Osteocyte (in vitro differentiated cells): ENCODE data around the gene MAMLD1. TPM values are rescaled to one million over a fixed set of nuclear protein-coding genes. Genes with fewer than 3 reads are reported as not detected.

ENCODE experiments used
- DNase-seq: peaks from one replicate; pipeline ENCODE4 v3.0.0; 2021; ENCODE audit warnings: mixed read lengths; ENCODE audit not compliant: unreplicated experiment; ENCODE audit errors: extremely low spot score
- H3K27ac Mint-ChIP-seq: one replicate; pipeline ENCODE4 v1.8.0; 2021; ENCODE audit warnings: mild to moderate bottlenecking, mixed read lengths; ENCODE audit not compliant: unreplicated experiment
- H3K27me3 Mint-ChIP-seq: one replicate; pipeline ENCODE4 v1.8.0; 2021; ENCODE audit warnings: mixed read lengths; ENCODE audit not compliant: unreplicated experiment
- H3K36me3 Mint-ChIP-seq: one replicate; pipeline ENCODE4 v1.8.0; 2021; ENCODE audit warnings: mixed read lengths; ENCODE audit not compliant: unreplicated experiment
- H3K4me1 Mint-ChIP-seq: one replicate; pipeline ENCODE4 v1.8.0; 2021; ENCODE audit warnings: mixed read lengths; ENCODE audit not compliant: unreplicated experiment
- H3K4me3 Mint-ChIP-seq: one replicate; pipeline ENCODE4 v1.8.0; 2021; ENCODE audit warnings: mild to moderate bottlenecking, moderate library complexity, mixed read lengths; ENCODE audit not compliant: unreplicated experiment
- H3K9me3 Mint-ChIP-seq: one replicate; pipeline ENCODE4 v1.8.0; 2021; ENCODE audit warnings: mixed read lengths; ENCODE audit not compliant: unreplicated experiment
- total RNA-seq: library from RNA; stranded (reverse); gene quantifications from 2 replicates; pipeline ENCODE4 v1.2.1, GENCODE V29; 2021
- TF ChIP-seq, protein P1 (sequence below): fragments of 200-600 bp; sonication (generic); IDR thresholded peaks from 2 replicates; pipeline ENCODE4 v1.5.0; 2021; ENCODE audit warnings: antibody characterized with exemption, mild to moderate bottlenecking, moderate library complexity

The MAMLD1 gene
- total RNA-seq, 1 donor from 2014 or later = 13.2 TPM

DNA sequence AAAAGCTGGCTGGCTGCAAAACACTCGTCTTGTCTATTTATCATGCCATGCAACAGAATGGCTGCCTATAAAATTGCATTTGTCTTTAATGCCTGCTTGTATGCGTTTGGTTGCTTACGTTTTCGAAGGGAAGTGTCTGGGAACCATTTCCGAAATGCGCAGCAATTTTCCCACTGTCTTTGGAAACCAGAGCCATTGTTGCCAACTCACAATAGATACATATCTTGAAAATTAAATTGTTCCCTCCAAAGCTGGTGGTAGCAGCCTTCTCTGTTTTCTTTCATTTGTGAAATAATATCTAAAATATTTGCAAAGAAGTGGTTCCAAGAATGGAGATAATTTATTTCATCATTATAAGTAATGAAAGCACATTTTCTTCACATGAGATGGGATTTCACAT is 53.4 kb downstream of the MAMLD1 start:
- H3K4me3 Mint-ChIP-seq = no peak overlapping the region
- H3K27ac Mint-ChIP-seq = no peak overlapping the region
- H3K36me3 Mint-ChIP-seq = no peaks in the 10 kb centered on the region
- no peaks in the 10 kb centered on the region for H3K27me3 Mint-ChIP-seq
- H3K9me3 Mint-ChIP-seq = no peaks in the 10 kb centered on the region
- DNase-seq = no peak
- TF ChIP-seq, protein P1, sequence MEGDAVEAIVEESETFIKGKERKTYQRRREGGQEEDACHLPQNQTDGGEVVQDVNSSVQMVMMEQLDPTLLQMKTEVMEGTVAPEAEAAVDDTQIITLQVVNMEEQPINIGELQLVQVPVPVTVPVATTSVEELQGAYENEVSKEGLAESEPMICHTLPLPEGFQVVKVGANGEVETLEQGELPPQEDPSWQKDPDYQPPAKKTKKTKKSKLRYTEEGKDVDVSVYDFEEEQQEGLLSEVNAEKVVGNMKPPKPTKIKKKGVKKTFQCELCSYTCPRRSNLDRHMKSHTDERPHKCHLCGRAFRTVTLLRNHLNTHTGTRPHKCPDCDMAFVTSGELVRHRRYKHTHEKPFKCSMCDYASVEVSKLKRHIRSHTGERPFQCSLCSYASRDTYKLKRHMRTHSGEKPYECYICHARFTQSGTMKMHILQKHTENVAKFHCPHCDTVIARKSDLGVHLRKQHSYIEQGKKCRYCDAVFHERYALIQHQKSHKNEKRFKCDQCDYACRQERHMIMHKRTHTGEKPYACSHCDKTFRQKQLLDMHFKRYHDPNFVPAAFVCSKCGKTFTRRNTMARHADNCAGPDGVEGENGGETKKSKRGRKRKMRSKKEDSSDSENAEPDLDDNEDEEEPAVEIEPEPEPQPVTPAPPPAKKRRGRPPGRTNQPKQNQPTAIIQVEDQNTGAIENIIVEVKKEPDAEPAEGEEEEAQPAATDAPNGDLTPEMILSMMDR = no peak
- H3K4me1 Mint-ChIP-seq = peaks cover 3% of the 10 kb centered on the region

DNA sequence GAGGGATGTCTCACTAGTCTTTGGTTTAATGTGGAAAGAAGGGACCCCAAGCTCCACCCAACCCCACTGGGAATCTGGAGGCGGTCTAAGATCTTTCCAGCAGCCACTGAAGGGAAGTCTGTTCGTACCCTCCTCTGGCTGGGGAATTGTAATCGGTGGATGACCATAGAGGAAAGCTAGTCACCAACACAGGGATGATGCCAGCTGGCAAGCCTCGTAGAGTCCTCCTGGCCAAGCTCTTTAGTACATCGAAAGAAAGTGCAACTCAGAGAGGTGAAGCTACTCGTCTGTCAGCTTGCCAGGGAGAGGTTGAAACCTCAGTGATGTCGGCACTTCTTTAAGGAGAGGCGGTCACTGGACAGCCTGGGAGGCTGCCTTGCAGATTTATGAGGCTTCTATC is 58.7 kb downstream of the MAMLD1 start:
- Mint-ChIP-seq H3K27me3 (no peaks in the 10 kb centered on the region), H3K9me3 (peaks cover 8% of the 10 kb centered on the region), H3K4me3 (no peak overlapping the region), H3K27ac (no peak overlapping the region), H3K36me3 (no peaks in the 10 kb centered on the region), H3K4me1 (peaks cover 3% of the 10 kb centered on the region)
- TF ChIP-seq, protein P1 = no peak
- no peak for DNase-seq

DNA sequence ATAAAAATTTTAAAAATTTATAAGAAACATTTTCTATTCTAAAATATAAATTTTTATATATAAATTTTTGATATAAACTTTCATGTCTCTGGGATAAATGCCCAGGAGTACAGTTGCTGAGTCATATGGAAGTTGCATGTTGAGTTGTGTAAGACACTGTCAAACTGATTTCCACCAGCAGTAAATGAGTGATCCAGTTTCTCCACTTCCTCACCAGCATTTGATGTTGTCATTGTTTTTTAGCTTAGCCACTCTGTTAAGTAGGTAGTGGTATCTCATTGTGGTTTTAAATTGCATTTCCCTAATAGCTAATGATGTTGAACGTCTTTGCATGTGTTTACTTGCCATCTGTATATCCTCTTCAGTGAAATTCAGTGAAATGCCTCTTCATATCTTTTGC is 66.5 kb downstream of the MAMLD1 start:
- no peak overlapping the region for H3K4me3 Mint-ChIP-seq
- H3K27me3 Mint-ChIP-seq = no peaks in the 10 kb centered on the region
- peaks cover 36% of the 10 kb centered on the region for H3K9me3 Mint-ChIP-seq
- H3K27ac Mint-ChIP-seq = no peak overlapping the region
- H3K4me1 Mint-ChIP-seq = no peaks in the 10 kb centered on the region
- no peak for DNase-seq
- TF ChIP-seq, protein P1 = no peak
- H3K36me3 Mint-ChIP-seq = no peaks in the 10 kb centered on the region

DNA sequence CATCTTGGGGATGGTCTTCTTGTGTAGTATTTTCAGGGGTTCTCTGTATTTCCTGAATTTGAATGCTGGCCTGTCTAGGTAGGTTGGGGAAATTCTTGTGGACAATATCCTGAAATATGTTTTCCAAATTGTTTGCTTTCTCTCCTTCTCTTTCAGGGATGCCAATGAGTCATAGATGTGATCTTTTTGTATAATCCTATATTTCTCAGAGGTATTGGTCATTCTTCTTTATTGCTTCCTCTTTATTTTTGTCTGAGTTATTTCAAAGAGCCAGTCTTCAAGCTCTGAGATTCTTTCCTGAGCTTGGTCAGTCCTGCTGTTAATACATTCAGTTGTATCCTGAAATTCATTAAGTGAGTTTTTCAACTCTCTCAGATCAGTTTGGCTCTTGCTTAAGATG is 73.1 kb downstream of the MAMLD1 start:
- Mint-ChIP-seq H3K36me3 (peaks cover 4% of the 10 kb centered on the region), H3K27ac (no peak overlapping the region), H3K4me1 (peaks cover 11% of the 10 kb centered on the region), H3K4me3 (no peak overlapping the region), H3K27me3 (no peaks in the 10 kb centered on the region), H3K9me3 (peaks cover 33% of the 10 kb centered on the region)
- TF ChIP-seq, protein P1 = no peak
- DNase-seq = no peak

DNA sequence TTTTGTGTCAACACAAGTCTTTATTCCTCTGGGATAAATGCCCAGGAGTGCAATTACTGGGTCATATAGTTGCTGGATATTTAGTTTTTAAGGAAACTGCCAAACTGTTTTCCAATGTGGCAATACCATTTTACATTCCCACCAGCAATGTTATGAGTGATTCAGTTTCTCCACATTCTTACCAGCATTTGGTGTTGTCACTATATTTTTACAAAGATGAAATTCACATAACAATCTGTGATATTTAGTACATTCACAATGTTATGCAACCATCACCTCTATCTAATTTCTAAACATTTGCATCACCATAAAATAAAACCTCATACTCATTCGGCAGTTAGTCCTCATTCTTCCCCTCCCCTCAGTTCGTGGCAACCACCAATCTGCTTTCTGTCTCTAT is 75.0 kb downstream of the MAMLD1 start:
- Mint-ChIP-seq H3K4me1 (peaks cover 11% of the 10 kb centered on the region), H3K27ac (no peak overlapping the region), H3K9me3 (peaks cover 24% of the 10 kb centered on the region), H3K36me3 (peaks cover 4% of the 10 kb centered on the region), H3K4me3 (no peak overlapping the region), H3K27me3 (no peaks in the 10 kb centered on the region)
- DNase-seq = no peak
- TF ChIP-seq, protein P1 = no peak
